MM.1S (cell line): ENCODE data around the gene MYO1H.

Experiments used
- DNase-seq: peaks from one replicate; pipeline ENCODE4 v3.0.0-alpha.2; 2015
- H2AFZ ChIP-seq: fragments of 300-600 bp; sonication (generic); 2 replicates; pipeline ENCODE4 v1.6.0; 2016; ENCODE audit warnings: antibody characterized with exemption, low read length
- H3F3A ChIP-seq: fragments of 300-600 bp; sonication (generic); 2 replicates; pipeline ENCODE4 v1.6.1; 2016; ENCODE audit warnings: mild to moderate bottlenecking, antibody characterized with exemption, low read length, moderate library complexity, mixed read lengths; ENCODE audit not compliant: insufficient read depth
- H3K27ac ChIP-seq: fragments of 300-600 bp; sonication (generic); 2 replicates; pipeline ENCODE4 v1.5.1; 2016; ENCODE audit warnings: mild to moderate bottlenecking, low read length
- H3K27me3 ChIP-seq: fragments of 300-600 bp; sonication (generic); replicated peaks from 2 replicates; pipeline ENCODE4 v1.6.0; 2016; ENCODE audit warnings: low read length; ENCODE audit not compliant: insufficient read depth
- H3K36me3 ChIP-seq: fragments of 300-600 bp; sonication (generic); replicated peaks from 2 replicates; pipeline ENCODE4 v1.6.1; 2016; ENCODE audit warnings: mild to moderate bottlenecking, low read length, mixed read lengths; ENCODE audit not compliant: insufficient read depth
- H3K4me1 ChIP-seq: fragments of 300-600 bp; sonication (generic); 2 replicates; pipeline ENCODE4 v1.6.1; 2016; ENCODE audit warnings: low read length, mixed read lengths
- H3K4me2 ChIP-seq: fragments of 300-600 bp; sonication (generic); 2 replicates; pipeline ENCODE4 v1.6.0; 2016; ENCODE audit warnings: low read depth, low read length
- H3K4me3 ChIP-seq: fragments of 300-600 bp; sonication (generic); 2 replicates; pipeline ENCODE4 v1.5.1; 2016; ENCODE audit warnings: low read length, mixed read lengths
- H3K79me2 ChIP-seq: fragments of 300-600 bp; sonication (generic); 2 replicates; pipeline ENCODE4 v1.6.1; 2016; ENCODE audit warnings: mixed run types, low read length, mixed read lengths
- H3K9ac ChIP-seq: fragments of 300-600 bp; sonication (generic); 2 replicates; pipeline ENCODE4 v1.6.1; 2016; ENCODE audit warnings: low read length, mixed read lengths
- H3K9me2 ChIP-seq: fragments of 300-600 bp; sonication (generic); replicated peaks from 2 replicates; pipeline ENCODE4 v1.6.1; 2016; ENCODE audit warnings: mild to moderate bottlenecking, low read length, mixed read lengths; ENCODE audit not compliant: insufficient read depth
- H3K9me3 ChIP-seq: fragments of 300-600 bp; sonication (generic); replicated peaks from 2 replicates; pipeline ENCODE4 v1.6.1; 2016; ENCODE audit warnings: mild to moderate bottlenecking, low read length, mixed read lengths; ENCODE audit not compliant: insufficient read depth
- H4K20me1 ChIP-seq: fragments of 300-600 bp; sonication (generic); 2 replicates; pipeline ENCODE4 v1.6.1; 2016; ENCODE audit warnings: mild to moderate bottlenecking, low read length, moderate library complexity, mixed read lengths; ENCODE audit not compliant: insufficient read depth
- EZH2 ChIP-seq: fragments of 300-600 bp; sonication (generic); optimal IDR thresholded peaks from 2 replicates; pipeline ENCODE3; 2017; ENCODE audit warnings: low read depth, mild to moderate bottlenecking, antibody characterized with exemption, low read length, mixed read lengths
- EZH2phosphoT487 ChIP-seq: fragments of 300-600 bp; sonication (generic); IDR thresholded peaks from 2 replicates; pipeline ENCODE4 v1.6.1; 2018; ENCODE audit warnings: antibody characterized with exemption, low read length
- TF ChIP-seq, protein P1 (sequence below): fragments of 300-600 bp; sonication (generic); IDR thresholded peaks from 2 replicates; pipeline ENCODE4 v1.5.1; 2016; ENCODE audit warnings: antibody characterized with exemption, low read length, mixed read lengths

Gene MYO1H

DNA sequence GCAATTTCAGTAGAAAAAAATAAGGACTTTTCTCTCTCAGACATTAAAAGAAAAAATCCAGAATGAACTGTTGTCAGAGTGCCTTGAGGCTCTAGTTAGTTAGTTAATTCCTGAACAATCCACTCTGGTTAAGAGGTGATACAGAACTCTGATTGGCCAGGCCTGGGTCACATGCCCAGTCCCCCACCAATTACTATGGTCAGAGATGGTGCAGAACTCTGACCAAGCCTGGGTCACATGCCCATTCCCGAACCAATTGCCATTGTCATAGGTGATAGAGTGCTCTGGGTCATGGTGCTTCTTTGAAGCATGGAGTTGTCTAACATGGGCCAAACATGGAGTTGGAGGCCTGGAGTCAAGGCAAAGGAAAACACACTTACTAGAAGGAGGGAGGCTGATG is 11.1 kb upstream of the MYO1H start:
- Histone ChIP-seq H3K4me2 (no peak overlapping the region), H3K36me3 (no peaks in the 10 kb centered on the region), H2AFZ (no peak overlapping the region), H3K27ac (no peak overlapping the region), H3K4me1 (no peaks in the 10 kb centered on the region), H3F3A (no peaks in the 10 kb centered on the region), H3K9ac (no peak overlapping the region), H3K27me3 (no peaks in the 10 kb centered on the region), H3K4me3 (no peak overlapping the region), H3K79me2 (no peaks in the 10 kb centered on the region), H4K20me1 (no peaks in the 10 kb centered on the region), H3K9me2 (no peaks in the 10 kb centered on the region), H3K9me3 (no peaks in the 10 kb centered on the region)
- TF ChIP-seq EZH2phosphoT487 (no peak), EZH2 (no peak)
- TF ChIP-seq, protein P1, sequence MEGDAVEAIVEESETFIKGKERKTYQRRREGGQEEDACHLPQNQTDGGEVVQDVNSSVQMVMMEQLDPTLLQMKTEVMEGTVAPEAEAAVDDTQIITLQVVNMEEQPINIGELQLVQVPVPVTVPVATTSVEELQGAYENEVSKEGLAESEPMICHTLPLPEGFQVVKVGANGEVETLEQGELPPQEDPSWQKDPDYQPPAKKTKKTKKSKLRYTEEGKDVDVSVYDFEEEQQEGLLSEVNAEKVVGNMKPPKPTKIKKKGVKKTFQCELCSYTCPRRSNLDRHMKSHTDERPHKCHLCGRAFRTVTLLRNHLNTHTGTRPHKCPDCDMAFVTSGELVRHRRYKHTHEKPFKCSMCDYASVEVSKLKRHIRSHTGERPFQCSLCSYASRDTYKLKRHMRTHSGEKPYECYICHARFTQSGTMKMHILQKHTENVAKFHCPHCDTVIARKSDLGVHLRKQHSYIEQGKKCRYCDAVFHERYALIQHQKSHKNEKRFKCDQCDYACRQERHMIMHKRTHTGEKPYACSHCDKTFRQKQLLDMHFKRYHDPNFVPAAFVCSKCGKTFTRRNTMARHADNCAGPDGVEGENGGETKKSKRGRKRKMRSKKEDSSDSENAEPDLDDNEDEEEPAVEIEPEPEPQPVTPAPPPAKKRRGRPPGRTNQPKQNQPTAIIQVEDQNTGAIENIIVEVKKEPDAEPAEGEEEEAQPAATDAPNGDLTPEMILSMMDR, result no peak
- DNase-seq, result no peak

DNA sequence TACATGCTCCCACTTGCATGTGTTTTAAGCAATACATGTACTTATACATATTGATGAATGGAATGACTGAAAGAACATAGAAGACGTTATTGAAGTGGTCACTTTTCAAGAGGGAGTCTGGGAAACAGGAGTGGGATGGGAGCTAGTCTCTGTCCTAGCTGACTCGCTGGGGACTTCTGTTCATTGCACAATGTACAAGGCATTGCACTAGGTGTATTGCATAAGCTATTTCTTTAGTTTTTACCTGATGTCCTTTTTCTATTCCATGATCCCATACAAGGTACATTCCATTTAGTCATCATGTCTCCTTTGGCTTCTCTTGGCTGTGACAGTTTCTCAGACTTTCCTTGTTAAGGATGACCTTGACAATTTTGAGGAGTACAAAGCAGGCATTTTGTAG is 4.0 kb upstream of the MYO1H start:
- TF ChIP-seq, protein P1, result no peak
- TF ChIP-seq EZH2 (no peak), EZH2phosphoT487 (no peak)
- Histone ChIP-seq H2AFZ (no peak overlapping the region), H3K9me2 (no peaks in the 10 kb centered on the region), H3F3A (no peaks in the 10 kb centered on the region), H3K27ac (no peak overlapping the region), H3K27me3 (no peaks in the 10 kb centered on the region), H3K4me1 (no peaks in the 10 kb centered on the region), H3K9me3 (no peaks in the 10 kb centered on the region), H3K4me2 (no peak overlapping the region), H3K9ac (no peak overlapping the region), H4K20me1 (no peaks in the 10 kb centered on the region), H3K36me3 (no peaks in the 10 kb centered on the region), H3K79me2 (no peaks in the 10 kb centered on the region), H3K4me3 (no peak overlapping the region)
- DNase-seq, result no peak

DNA sequence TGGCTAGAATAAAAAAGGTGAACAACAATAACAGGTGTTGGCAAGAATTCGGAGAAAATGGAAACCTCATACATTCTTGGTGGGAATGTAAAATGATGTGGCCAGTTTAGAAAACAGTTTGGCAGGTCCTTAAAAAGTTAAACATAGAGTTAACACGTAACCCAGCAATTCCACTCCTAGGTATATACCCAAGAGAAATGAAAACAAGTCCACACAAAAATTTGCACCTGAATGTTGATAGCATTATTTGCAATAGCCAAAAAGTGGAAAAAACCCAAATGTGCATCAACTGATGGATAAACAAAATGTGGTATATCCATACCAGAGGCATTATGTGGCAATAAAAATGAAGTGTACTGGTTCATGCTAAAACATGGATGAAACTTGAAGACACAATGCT is 2.3 kb upstream of the MYO1H start:
- H4K20me1 ChIP-seq, result no peaks in the 10 kb centered on the region
- no peaks in the 10 kb centered on the region for H3K36me3 ChIP-seq
- no peaks in the 10 kb centered on the region for H3K79me2 ChIP-seq
- H3K9me2 ChIP-seq, result no peaks in the 10 kb centered on the region
- H3K4me1 ChIP-seq, result no peaks in the 10 kb centered on the region
- H3K4me2 ChIP-seq, result no peak overlapping the region
- no peak overlapping the region for H3K27ac ChIP-seq
- no peaks in the 10 kb centered on the region for H3F3A ChIP-seq
- no peaks in the 10 kb centered on the region for H3K27me3 ChIP-seq
- no peaks in the 10 kb centered on the region for H3K9me3 ChIP-seq
- no peak overlapping the region for H3K4me3 ChIP-seq
- DNase-seq, result no peak
- TF ChIP-seq, protein P1, result no peak
- no peak for TF ChIP-seq EZH2
- TF ChIP-seq EZH2phosphoT487, result no peak
- no peak overlapping the region for H3K9ac ChIP-seq
- no peak overlapping the region for H2AFZ ChIP-seq
